GM12892 (cell line): Measurements from ENCODE around the gene RAP1GAP.

Experiments
- DNase-seq: peaks from one replicate; pipeline ENCODE4 v3.0.0; 2011; ENCODE audit not compliant: insufficient read length
- FAIRE-seq: peaks from 2 replicates; lab custom pipeline; 2011; peaks lifted over from hg19 to GRCh38; lab: Jason Lieb, UNC
- POLR2A ChIP-seq: IDR thresholded peaks from 2 replicates; pipeline ENCODE4 v1.6.1; 2011; ENCODE audit warnings: low read depth, low read length, control low read depth
- POLR2AphosphoS5 ChIP-seq: IDR thresholded peaks from 2 replicates; pipeline ENCODE4 v1.6.1; 2011; ENCODE audit warnings: low read depth, low read length, control low read depth
- TAF1 ChIP-seq: IDR thresholded peaks from 2 replicates; pipeline ENCODE4 v1.6.1; 2011; ENCODE audit warnings: low read depth, mild to moderate bottlenecking, control low read depth, low read length, borderline replicate concordance

Gene RAP1GAP

GRCh38 chr1:21594935-21595897, 73.9 kb downstream of the RAP1GAP start:
- DNase-seq (peak; percentile 64), FAIRE-seq (peak; percentile 66)
- TF ChIP-seq POLR2A (no peak), POLR2AphosphoS5 (no peak), TAF1 (no peak)

- DNase-seq = no peak
- no peak for FAIRE-seq
- TF ChIP-seq POLR2AphosphoS5 = no peak
- no peak for TF ChIP-seq POLR2A
- TF ChIP-seq TAF1 = no peak
Measured at GRCh38 chr1:21594501-21594900, 74.7 kb downstream of the RAP1GAP start.

GRCh38 chr1:21593231-21593630, 75.9 kb downstream of the RAP1GAP start:
- TF ChIP-seq TAF1 (no peak), POLR2AphosphoS5 (no peak), POLR2A (no peak)
- FAIRE-seq = no peak
- DNase-seq = no peak

GRCh38 chr1:21592086-21592865, 76.9 kb downstream of the RAP1GAP start:
- TF ChIP-seq POLR2A (no peak), TAF1 (no peak), POLR2AphosphoS5 (no peak)
- DNase-seq (no peak), FAIRE-seq (no peak)

GRCh38 chr1:21590934-21591333, 78.2 kb downstream of the RAP1GAP start:
- TF ChIP-seq POLR2AphosphoS5 (no peak), TAF1 (no peak), POLR2A (no peak)
- FAIRE-seq = no peak
- no peak for DNase-seq

- DNase-seq (no peak), FAIRE-seq (no peak)
- no peak for TF ChIP-seq POLR2A
- no peak for TF ChIP-seq POLR2AphosphoS5
- no peak for TF ChIP-seq TAF1
Measured at GRCh38 chr1:21590126-21590880, 78.9 kb downstream of the RAP1GAP start.

GRCh38 chr1:21589618-21590017, 79.5 kb downstream of the RAP1GAP start:
- no peak for DNase-seq
- no peak for FAIRE-seq
- no peak for TF ChIP-seq TAF1
- no peak for TF ChIP-seq POLR2AphosphoS5
- no peak for TF ChIP-seq POLR2A

- no peak for FAIRE-seq
Measured at GRCh38 chr1:21587602-21587953, 81.6 kb downstream of the RAP1GAP start.

GRCh38 chr1:21586846-21587601, 82.1 kb downstream of the RAP1GAP start:
- FAIRE-seq (no peak), DNase-seq (no peak)
- no peak for TF ChIP-seq POLR2A
- TF ChIP-seq TAF1 = no peak
- no peak for TF ChIP-seq POLR2AphosphoS5

More at GRCh38 chr1:21587602-21587953, 81.6 kb downstream of the RAP1GAP start:
- DNase-seq = no peak
- TF ChIP-seq POLR2A (no peak), POLR2AphosphoS5 (no peak), TAF1 (no peak)

GRCh38 chr1:21586222-21586621, 82.9 kb downstream of the RAP1GAP start:
- DNase-seq (no peak), FAIRE-seq (no peak)
- TF ChIP-seq TAF1 = no peak
- no peak for TF ChIP-seq POLR2A
- TF ChIP-seq POLR2AphosphoS5 = no peak
